ENCODE results near the gene SEPTIN2. TPM values are rescaled to one million over a fixed set of nuclear protein-coding genes. Genes with fewer than 3 reads are reported as not detected.
"Not testable (repeated sequence)": the region's sequence is repeated elsewhere in the genome, so short reads cannot be mapped to it uniquely, and the experiment has no call there.

SEPTIN2 gene
- total RNA-seq, 1 experiment from 2014 or later: 353 TPM

DNA sequence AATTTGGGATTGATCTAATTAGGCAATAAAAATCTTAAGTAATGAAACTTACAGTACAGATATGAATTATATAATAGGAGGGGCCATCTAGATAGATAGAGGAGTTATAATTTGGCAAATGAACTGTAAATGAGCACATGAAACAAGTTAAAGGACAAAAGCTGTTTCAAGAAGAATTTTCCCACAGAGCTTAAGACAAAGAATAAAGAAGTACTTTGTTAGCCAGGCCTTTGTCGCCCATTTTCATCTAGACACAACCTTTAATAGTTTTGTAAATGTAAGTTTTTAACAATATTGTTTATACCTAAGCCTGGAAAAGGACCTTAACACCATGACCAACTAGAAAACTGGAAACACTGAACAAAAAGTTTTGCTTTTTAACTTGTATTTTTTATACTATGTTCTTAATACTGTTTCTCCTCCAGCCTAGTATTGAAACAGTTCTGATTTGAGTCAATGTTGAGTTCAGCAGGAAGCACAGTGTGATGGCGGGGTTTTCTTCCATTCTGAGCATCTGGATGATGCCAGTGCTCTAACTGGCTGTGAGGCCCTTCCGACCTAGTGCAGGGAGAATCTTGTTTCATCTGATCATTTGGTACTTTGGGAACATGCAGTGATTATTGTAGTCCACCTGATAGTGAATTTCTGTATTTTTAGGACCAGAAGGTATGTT, 77.9 kb downstream of the SEPTIN2 start:
- ATAC-seq (no peak), DNase-seq (ENCODE audit: low spot score) (no peak)
- peaks cover 4% of the 10 kb centered on the region; the same call in 1 of the 2 replicates for H3K36me3 Mint-ChIP-seq
- TF ChIP-seq, protein P1, sequence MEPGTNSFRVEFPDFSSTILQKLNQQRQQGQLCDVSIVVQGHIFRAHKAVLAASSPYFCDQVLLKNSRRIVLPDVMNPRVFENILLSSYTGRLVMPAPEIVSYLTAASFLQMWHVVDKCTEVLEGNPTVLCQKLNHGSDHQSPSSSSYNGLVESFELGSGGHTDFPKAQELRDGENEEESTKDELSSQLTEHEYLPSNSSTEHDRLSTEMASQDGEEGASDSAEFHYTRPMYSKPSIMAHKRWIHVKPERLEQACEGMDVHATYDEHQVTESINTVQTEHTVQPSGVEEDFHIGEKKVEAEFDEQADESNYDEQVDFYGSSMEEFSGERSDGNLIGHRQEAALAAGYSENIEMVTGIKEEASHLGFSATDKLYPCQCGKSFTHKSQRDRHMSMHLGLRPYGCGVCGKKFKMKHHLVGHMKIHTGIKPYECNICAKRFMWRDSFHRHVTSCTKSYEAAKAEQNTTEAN (CRISPR knock-in tag; IDR thresholded peaks at IDR 0.05): no peak
- TF ChIP-seq SMAD4 (CRISPR knock-in tag; IDR thresholded peaks at IDR 0.05) (no peak), SP1 (CRISPR knock-in tag; conservative IDR thresholded peaks at IDR 0.05) (no peak), ZBTB21 (CRISPR knock-in tag; IDR thresholded peaks at IDR 0.05; ENCODE audit: borderline replicate concordance) (no peak)
- TF ChIP-seq, protein P2, sequence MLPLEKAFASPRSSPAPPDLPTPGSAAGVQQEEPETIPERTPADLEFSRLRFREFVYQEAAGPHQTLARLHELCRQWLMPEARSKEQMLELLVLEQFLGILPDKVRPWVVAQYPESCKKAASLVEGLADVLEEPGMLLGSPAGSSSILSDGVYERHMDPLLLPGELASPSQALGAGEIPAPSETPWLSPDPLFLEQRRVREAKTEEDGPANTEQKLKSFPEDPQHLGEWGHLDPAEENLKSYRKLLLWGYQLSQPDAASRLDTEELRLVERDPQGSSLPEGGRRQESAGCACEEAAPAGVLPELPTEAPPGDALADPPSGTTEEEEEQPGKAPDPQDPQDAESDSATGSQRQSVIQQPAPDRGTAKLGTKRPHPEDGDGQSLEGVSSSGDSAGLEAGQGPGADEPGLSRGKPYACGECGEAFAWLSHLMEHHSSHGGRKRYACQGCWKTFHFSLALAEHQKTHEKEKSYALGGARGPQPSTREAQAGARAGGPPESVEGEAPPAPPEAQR (CRISPR knock-in tag; IDR thresholded peaks at IDR 0.05): no peak
- TF ChIP-seq, protein P3, sequence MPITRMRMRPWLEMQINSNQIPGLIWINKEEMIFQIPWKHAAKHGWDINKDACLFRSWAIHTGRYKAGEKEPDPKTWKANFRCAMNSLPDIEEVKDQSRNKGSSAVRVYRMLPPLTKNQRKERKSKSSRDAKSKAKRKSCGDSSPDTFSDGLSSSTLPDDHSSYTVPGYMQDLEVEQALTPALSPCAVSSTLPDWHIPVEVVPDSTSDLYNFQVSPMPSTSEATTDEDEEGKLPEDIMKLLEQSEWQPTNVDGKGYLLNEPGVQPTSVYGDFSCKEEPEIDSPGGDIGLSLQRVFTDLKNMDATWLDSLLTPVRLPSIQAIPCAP (CRISPR knock-in tag; IDR thresholded peaks at IDR 0.05): no peak
- TF ChIP-seq, protein P4, sequence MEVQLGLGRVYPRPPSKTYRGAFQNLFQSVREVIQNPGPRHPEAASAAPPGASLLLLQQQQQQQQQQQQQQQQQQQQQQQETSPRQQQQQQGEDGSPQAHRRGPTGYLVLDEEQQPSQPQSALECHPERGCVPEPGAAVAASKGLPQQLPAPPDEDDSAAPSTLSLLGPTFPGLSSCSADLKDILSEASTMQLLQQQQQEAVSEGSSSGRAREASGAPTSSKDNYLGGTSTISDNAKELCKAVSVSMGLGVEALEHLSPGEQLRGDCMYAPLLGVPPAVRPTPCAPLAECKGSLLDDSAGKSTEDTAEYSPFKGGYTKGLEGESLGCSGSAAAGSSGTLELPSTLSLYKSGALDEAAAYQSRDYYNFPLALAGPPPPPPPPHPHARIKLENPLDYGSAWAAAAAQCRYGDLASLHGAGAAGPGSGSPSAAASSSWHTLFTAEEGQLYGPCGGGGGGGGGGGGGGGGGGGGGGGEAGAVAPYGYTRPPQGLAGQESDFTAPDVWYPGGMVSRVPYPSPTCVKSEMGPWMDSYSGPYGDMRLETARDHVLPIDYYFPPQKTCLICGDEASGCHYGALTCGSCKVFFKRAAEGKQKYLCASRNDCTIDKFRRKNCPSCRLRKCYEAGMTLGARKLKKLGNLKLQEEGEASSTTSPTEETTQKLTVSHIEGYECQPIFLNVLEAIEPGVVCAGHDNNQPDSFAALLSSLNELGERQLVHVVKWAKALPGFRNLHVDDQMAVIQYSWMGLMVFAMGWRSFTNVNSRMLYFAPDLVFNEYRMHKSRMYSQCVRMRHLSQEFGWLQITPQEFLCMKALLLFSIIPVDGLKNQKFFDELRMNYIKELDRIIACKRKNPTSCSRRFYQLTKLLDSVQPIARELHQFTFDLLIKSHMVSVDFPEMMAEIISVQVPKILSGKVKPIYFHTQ (CRISPR knock-in tag; IDR thresholded peaks at IDR 0.05): no peak
- CTCF ChIA-PET: no interaction called here
- POLR2A ChIA-PET: no interaction called here
- H3K27ac Mint-ChIP-seq: no peak overlapping the region
- H3K27me3 Mint-ChIP-seq (ENCODE audit: low read depth): no peaks in the 10 kb centered on the region
- no peak overlapping the region for H3K4me3 Mint-ChIP-seq
- H3K4me1 Mint-ChIP-seq: 0 out of 2 replicates have a peak, but pooled peaks cover 6% of the 10 kb centered on the region
- no peaks in the 10 kb centered on the region for H3K9me3 Mint-ChIP-seq

DNA sequence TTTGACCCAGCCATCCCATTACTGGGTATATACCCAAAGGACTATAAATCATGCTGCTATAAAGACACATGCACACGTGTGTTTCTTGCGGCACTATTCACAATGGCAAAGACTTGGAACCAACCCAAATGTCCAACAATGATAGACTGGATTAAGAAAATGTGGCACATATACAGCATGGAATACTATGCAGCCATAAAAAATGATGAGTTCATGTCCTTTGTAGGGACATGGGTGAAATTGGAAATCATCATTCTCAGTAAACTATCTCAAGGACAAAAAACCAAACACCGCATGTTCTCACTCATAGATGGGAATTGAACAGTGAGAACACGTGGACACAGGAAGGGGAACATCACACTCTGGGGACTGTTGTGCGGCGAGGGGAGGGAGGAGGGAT, 81.1 kb downstream of the SEPTIN2 start:
- ATAC-seq; H3K9me3 Mint-ChIP-seq; POLR2A ChIA-PET; H3K4me1 Mint-ChIP-seq; H3K27me3 Mint-ChIP-seq (ENCODE audit: low read depth); H3K4me3 Mint-ChIP-seq; H3K36me3 Mint-ChIP-seq; CTCF ChIA-PET; DNase-seq (ENCODE audit: low spot score); H3K27ac Mint-ChIP-seq: not testable (repeated sequence)

DNA sequence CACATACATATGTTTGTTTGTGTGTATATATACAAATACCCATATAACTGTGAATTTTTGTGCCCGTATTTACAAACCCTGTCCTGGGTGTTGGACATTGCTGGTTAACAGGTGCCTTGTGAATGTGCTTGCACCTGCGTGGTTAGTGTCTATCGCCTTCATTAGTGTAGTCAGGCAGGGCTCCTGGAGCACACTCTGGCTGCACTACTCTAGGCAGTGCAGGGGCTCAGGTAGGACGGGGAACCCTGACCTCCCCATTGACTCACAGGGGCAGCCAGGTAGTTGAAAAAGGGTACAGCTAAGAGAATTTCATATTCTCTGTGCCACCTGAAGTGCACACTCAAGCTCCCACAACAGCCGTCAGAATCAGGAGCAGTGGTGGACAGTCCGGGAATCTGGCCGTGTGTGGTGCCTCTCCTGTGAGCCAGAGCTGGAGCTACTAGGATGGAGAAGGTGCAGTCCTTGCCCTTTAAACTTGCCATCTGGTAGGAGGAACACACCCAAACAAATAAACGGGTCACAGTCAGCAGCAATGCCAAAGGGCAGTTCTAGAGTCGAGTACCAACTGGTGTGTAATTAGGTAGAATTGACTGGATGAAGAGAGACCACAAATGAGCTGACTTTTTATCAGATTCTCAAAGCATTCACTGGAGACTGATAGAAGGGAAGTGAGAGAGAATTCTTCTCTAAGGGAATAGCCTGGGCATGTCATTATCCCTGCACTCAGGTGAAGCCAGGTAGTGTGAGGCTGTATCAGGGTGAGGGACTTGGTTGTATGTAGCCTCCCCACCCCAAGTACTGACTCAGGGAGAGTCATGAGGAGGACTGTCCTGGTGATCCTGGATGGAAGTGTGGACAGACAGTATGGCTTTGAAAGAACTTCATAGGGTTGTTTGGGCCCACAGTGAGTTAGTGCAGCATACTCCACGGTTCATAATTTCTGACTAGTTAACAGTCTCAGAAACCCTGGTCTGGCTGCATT, 84.5 kb downstream of the SEPTIN2 start:
- CTCF ChIA-PET: interaction anchor here (1.0 kb wide), 1 partner anchor 8 kb away, joined by 3 read pairs; no protein-coding TSS in a partner anchor
- Mint-ChIP-seq H3K27me3 (ENCODE audit: low read depth) (no peaks in the 10 kb centered on the region), H3K9me3 (no peaks in the 10 kb centered on the region), H3K4me1 (no peaks in the 10 kb centered on the region), H3K36me3 (peaks cover 4% of the 10 kb centered on the region; the same call in 1 of the 2 replicates), H3K4me3 (no peak overlapping the region), H3K27ac (no peak overlapping the region)
- TF ChIP-seq, protein P5, sequence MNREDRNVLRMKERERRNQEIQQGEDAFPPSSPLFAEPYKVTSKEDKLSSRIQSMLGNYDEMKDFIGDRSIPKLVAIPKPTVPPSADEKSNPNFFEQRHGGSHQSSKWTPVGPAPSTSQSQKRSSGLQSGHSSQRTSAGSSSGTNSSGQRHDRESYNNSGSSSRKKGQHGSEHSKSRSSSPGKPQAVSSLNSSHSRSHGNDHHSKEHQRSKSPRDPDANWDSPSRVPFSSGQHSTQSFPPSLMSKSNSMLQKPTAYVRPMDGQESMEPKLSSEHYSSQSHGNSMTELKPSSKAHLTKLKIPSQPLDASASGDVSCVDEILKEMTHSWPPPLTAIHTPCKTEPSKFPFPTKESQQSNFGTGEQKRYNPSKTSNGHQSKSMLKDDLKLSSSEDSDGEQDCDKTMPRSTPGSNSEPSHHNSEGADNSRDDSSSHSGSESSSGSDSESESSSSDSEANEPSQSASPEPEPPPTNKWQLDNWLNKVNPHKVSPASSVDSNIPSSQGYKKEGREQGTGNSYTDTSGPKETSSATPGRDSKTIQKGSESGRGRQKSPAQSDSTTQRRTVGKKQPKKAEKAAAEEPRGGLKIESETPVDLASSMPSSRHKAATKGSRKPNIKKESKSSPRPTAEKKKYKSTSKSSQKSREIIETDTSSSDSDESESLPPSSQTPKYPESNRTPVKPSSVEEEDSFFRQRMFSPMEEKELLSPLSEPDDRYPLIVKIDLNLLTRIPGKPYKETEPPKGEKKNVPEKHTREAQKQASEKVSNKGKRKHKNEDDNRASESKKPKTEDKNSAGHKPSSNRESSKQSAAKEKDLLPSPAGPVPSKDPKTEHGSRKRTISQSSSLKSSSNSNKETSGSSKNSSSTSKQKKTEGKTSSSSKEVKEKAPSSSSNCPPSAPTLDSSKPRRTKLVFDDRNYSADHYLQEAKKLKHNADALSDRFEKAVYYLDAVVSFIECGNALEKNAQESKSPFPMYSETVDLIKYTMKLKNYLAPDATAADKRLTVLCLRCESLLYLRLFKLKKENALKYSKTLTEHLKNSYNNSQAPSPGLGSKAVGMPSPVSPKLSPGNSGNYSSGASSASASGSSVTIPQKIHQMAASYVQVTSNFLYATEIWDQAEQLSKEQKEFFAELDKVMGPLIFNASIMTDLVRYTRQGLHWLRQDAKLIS (CRISPR knock-in tag; IDR thresholded peaks at IDR 0.05; ENCODE audit: borderline replicate concordance): no peak
- TF ChIP-seq NR1H2 (CRISPR knock-in tag; IDR thresholded peaks at IDR 0.05): no peak
- TF ChIP-seq ESRRA (CRISPR knock-in tag; IDR thresholded peaks at IDR 0.05; ENCODE audit: borderline replicate concordance): no peak
- TF ChIP-seq ZNF396 (CRISPR knock-in tag; IDR thresholded peaks at IDR 0.05; ENCODE audit: borderline replicate concordance): no peak
- DNase-seq (ENCODE audit: low spot score) (no peak), ATAC-seq (no peak)
- POLR2A ChIA-PET: no interaction called here
